GM19328 (cell line): Measurements from ENCODE around the gene APLN.

Experiments used
- ATAC-seq: cut with Tn5 transposase; IDR thresholded peaks from one replicate; pipeline ENCODE4 v1.9.1; 2021; ENCODE audit warnings: mild to moderate bottlenecking, moderate library complexity; ENCODE audit not compliant: unreplicated experiment

APLN gene

GRCh38 chrX:129599996-129600395, 54.8 kb downstream of the APLN start:
- ATAC-seq: no peak

- no peak for ATAC-seq
Measured at GRCh38 chrX:129599499-129599898, 55.3 kb downstream of the APLN start.

DNA sequence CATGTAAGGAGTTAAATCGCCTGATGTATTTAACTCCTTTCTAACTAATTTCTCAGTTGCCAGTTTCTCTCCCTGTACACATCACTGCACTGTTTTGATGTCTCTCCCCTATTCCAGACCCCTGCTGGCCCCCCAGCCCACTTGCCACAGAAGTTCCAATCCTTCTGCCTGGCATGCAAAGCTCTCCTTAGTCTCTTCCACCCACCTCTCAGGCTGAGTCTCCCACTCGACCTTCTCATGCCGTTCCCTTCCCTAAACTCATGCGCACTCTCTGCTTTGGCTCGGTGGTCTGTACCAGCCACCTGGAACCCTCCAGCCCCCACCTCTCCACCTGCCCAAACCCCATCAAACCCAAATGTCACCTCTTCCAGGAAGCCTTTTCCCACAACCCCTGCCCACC, 56.9 kb downstream of the APLN start:
- ATAC-seq: no peak

DNA sequence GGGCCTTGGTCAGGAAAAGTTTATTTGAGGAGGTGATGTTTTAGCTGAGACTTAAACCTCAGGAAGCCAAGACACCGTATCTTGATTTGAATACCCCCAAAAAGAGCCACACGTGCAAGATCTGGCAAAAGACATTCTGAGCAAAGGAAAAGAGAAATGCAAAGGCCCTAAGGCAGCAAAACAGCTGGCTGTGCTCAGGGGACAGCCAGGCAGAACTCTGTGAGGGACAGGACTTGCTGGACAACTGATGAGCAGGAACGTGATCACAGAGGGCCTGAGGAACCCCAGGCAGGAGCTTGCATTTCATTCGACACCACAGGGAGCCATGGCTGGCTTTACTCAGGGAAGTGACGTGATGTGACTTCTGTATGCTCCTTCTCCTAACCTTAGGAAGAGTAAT, 58.7 kb downstream of the APLN start:
- ATAC-seq: no peak
